ENCODE measurements around the gene CTSL.

Gene CTSL

DNA sequence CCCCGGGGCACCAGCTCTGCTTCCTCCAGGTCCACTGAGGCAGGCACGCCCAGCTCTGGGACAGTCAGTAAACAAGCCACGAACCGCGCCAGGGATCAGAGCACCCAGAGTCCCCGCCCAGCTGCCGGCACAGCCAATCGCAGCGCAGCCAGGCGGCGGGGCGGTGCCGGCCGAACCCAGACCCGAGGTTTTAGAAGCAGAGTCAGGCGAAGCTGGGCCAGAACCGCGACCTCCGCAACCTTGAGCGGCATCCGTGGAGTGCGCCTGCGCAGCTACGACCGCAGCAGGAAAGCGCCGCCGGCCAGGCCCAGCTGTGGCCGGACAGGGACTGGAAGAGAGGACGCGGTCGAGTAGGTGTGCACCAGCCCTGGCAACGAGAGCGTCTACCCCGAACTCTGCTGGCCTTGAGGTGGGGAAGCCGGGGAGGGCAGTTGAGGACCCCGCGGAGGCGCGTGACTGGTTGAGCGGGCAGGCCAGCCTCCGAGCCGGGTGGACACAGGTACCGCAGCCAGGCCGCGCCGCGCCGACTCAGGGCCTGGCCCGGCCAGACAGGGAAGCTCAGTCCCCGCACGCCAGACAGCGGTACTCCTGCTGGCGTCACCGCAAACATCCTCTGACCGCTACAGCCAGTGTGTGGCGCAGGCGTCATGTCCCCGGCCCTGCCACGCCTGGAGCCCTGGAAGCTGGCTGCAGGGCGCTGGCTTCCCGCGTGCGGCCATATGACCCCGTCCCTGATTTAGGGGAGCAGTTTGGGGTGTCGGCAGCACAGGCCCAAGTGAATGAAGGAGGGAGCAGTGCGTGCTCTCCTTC, at the start of gene CTSL:
Gene CTSL (plus strand): TSS at position 220 of the 810 bp plus-strand sequence. CDS start 1,485 bp downstream, outside the sequence.
- peak; percentile 28 for DNase-seq

DNA sequence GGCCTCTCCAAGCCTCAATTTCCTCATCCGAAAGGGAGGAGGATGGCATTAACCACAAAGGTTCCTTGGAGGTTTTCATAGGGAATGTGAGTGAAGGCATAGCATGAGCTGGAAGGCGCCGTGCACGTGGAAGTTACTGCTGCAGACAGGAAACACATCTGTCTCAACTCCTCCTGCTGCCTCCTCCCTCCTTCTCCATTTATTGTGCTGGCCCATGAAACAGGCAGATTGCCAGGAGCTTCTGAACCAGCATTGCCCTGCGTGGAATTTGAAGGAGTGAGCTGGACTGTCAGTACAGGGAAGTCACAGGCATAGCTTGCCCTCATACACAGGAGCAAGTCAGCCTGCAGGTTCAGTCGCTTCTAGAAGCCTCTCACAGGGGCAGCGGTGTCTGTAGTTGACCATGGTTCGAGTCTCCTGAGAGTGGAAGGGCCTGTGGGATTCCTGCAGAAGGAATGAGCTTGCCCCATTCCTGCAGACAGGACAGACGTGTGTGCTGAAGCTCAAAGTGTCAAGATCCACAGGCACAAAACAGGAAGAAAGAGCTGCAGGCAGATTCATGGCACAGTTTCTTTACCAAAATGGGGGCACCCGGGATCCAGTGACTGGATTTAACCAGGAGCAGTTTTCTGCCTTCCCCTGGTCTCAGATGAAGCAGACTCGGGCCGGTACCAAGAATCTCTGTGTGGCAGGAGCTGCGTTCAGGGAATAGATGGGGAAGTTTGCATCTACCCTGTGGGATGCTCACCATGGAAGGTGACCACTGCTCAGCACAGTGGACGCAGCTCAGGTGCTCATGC, 48.7 kb upstream of the CTSL start:
- no peak for DNase-seq

DNA sequence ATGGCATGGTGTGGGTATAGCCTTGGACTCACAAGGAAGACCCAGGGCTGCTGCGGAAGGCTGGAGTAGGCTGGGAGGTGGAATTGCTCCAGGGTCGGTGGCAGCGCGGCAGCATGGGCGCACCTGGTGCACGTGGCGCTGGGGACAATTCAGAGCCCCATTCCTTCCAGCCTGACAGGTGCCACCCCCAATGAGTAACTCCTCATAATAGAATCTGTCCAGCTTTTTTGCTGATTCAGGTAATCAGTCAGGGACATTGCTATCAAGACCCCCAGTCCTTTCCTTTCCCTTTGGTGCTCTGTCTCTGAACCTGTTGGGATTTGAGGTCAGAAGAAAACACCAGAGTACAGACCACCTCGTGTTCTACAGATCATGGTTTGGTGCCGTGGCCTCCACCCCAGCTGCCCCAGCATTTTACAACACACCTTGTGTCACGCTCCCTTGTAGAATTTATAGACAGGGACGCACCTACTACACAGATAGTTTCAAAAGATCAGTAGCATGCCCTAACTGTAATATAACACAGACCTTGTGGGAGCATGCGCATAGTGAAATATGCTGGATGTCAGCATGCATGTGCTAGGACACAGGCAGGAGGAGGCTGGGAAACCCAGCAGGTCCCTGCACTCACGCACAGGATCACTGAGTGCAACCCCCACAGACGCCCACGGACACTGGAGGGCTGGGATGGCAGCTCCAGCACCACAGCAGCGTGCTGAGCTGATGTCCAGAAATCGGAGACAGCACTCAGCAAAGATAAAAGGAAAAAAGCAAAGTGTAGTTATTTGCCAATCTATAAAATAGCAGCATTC, 47.9 kb upstream of the CTSL start:
- DNase-seq: no peak

DNA sequence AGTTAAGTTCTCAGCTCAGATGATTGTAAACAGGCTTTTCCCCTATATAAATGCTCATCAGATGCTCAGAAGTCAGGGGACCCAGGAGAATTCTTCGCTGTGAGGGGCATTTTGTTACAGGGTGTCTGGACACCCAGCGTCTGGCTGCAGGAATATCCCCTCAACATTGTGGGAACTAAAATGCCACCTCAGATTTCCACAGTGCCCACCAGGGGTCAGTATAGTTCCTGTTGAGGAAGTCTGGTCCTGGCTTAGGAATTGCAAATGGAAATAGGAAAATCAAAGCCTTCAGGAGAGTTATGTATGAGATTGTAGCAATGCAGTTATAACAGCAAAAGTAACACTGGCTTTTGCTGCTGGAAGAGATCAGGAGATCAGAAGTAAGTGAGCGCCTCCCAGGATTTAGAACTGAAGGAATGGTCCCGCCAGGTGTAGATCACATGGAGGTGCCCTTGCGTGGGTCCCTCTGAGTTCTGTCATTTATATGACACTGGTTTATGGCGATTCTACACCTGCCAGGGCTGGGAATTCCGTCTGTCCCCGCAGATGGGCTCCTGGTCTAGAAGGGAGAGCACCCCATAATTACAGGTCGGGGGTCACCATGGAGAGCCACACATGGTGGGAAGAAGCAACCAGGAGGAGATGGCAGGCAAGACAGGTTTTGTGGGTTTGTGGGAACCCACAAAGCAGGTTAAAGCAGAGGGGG, 47.1 kb upstream of the CTSL start:
- DNase-seq: no peak

DNA sequence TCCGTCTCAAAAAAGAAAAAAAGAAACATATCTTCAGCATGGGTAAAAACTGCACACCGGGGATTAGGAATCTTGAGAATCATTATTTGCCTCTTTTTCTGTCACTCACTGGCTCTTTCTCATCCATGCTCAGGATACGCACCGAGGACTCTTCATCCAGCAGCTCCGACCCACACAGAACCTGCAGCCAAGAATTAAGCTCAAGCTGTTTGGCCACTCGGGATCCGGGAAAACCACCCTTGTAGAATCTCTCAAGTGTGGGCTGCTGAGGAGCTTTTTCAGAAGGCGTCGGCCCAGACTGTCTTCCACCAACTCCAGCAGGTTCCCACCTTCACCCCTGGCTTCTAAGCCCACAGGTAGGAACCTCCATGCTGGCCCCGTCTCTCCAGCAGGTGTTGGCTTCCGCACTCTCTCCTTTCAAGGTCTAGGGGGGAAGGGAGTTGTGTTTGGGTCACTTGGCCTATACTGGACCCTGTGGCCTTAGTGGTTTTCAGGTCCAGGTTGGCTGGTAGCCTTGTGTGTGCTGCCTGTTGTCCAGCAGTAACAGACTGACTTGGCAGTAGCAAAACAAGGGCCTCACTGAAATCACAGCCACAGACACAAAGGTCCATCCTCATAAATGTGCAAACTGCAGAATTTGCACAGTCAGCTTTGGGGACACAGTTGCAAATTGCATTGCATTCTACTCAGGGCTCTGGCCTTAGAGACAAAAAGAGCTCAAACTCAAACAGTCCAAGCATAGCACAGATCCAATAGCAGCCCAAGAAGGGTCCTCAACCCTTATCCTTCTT, 44.5 kb upstream of the CTSL start:
- no peak for DNase-seq

DNA sequence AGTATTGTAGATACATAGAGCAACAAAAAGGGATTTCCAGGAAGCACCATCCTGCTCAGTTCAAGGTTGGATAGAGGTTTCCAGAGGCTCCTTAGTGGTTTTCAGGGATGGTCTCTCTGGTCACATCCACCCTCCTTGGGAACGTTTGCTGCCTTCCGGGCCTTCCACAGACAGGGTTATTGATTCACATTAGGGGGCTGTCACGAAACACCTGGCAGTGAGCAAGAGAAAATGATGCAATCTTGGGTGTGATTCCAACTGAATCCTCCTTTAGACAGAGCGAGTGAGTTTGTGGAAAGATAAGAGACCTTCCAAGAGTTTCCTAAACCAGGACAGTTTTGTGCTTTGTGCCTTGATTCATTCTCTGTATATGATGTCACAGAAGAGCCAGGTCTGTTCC, 43.8 kb upstream of the CTSL start:
- DNase-seq: no peak

DNA sequence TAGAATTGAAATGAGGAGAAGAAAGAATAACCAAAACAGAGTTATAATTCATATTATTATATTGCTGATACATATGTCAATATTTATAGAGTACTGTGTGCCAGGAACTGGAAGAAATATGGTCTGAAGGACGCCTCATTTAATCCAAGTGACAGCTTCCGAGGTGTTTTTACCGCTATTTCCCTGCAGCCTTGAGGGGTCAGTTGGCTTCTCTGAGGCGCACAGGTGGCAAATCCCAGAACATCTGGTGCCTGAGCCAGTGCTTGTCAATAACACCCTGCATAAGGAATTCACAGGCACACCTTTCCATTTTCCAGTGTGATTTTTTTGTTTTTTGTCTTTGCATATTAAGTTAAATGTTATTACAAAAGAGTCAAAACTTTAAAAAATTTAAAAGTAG, 43.3 kb upstream of the CTSL start:
- DNase-seq: no peak

DNA sequence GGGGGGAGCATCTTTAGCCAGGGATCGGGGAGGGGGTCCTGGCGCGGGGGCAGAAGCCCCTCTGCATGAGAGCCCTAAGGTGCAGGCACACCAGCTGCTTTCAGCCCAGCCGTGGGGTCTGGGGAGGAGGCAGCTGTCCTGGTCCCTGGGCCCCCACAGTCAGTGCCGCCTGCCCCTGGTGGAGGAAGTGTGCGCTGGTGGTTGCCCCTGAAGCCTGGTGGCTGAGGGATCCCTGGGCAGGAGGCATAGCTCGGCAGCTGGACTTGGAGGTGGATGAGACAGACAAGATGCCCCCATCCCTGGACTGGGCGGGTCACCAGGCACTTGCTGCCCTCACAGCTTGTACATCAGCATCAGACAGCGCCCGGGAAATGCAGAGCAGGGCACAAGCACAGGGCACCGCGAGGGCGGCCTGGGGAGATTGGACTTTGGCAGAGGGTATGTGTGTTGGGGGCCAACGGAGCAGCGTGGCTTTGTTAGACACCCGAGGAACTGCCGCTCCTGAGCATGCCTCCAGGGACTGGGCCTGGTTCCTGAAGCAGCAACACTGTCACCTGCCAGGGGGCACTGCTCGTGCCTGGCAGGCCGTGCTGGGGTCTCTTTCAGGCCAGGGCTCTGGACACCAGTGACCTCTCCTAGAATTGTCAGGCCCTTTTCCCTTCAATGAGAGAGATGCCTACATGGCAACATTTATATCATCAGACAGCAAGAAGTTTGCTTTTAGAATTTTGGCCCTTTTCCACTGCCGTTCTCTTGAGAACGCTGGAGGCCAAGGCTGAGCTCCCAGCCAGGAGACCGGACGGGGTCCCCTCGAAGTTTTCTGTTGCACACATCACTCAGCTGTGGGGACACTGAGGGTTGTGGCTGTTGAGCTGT, 41.9 kb upstream of the CTSL start:
- DNase-seq: no peak

DNA sequence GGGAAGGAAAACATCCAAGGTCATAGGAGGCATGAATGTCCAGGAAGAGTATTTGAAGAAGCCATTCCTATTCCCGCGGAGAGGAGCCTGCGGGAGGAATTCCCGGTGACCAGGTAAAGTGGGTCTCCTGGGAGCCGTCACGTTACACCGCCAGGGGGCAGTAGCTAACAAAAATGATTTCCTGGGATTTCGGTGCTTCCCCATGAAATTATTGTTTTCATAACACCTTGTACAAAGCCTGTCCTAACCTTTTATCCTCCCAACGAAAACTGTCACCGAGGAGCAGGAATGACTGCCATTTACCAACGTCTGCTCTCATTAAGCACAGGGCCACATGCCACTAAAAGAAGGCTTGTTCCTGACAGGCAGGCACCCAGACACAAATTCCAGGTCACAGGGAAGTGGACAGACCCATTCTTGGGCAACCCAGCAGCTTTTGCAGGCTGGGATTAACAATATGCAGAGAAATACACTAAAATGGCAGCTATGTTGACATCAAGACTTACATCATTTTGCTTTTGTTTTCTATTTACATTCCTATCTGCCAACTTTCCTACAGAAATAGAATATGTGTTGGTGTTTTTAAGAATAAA, 41.2 kb upstream of the CTSL start:
- DNase-seq: no peak

DNA sequence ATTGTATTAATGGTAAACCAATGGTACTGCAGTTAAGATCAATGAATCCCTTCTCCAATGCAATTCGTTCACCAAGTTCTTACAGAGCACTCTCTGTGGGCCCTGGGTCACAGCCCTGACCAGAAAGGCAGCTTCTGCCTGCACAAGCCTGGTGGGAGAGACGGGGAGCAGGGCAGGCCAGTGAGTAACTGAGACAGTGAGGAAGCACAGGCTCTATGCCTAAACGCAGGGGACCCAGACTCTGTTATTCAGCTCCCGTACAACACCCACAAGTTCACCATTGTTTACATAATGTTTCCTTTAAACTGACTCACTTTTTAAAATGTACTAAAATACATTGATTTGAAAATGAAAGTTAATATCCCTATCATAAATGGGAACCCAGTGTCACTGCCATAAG, 40.5 kb upstream of the CTSL start:
- no peak for DNase-seq

DNA sequence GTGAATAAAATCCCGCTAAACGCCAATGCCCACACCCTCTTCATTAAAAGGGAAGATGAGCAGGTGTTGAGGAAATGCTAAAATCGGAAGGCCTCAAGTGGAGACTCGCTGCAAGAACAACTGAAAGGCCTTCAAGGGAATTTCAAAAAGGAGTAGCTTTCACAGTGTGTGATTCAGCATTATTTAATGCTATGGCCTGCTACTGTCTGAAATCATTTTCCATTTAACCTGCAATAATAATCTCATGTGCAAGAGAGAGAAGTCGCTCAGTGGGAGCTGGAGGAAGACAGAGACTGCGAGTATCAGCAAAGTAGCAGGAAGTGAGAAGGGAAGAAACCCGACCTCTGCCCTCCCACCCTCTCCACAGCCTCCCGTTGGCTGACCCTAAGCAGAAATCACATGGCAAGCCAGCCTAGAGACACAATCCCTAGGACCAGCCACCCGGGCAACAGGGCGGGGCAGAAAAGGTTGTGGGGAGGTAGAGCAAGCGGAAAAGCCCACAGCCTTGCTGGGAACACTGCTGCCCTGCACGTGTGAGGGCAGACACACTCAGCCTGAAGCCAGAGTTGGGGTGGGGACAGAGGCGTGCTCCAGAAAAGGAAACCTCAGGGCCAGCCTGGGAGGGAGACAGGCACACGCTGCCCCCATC, 39.9 kb upstream of the CTSL start:
- no peak for DNase-seq

DNA sequence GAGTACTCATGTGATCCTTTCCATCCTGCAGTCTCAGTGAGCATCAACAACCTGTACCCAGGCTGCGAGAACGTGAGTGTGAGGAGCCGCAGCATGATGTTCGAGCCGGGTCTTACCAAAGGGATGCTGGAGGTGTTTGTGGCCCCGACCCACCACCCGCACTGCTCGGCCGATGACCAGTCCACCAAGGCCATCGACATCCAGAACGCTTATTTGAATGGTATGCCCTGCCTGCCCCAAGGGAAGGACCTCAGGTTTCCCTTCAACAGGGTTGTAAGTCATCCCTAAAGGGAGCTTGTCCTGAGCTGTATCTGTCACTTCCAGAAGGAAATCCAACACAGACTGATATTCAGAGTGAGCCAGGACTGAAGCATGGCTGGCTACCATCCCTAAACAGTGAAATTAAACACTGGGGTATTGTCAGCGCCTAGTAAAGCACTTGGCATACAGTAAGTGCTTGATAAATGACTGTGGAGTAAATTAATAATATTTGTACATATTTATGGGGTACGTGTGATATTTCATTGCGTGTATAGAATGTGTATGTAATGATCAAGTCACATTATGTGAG, 39.3 kb upstream of the CTSL start:
- DNase-seq: no peak

DNA sequence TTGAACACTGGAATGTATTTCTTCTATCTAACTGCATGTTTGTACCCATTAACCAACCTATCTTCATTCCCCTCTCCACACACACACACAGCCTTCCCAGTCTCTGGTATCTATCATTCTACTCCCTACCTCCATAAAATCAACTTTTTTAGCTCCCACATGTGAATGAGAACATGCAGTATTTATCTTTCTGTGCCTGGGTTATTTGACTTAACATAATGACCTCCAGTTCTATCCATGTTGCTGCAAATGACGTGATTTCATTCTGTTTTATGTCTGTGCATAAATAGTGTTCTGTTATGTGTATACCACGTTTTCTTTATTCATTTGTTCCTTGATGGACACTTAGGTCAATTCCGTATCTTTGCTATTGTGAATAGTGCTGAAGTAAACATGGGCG, 38.7 kb upstream of the CTSL start:
- no peak for DNase-seq

DNA sequence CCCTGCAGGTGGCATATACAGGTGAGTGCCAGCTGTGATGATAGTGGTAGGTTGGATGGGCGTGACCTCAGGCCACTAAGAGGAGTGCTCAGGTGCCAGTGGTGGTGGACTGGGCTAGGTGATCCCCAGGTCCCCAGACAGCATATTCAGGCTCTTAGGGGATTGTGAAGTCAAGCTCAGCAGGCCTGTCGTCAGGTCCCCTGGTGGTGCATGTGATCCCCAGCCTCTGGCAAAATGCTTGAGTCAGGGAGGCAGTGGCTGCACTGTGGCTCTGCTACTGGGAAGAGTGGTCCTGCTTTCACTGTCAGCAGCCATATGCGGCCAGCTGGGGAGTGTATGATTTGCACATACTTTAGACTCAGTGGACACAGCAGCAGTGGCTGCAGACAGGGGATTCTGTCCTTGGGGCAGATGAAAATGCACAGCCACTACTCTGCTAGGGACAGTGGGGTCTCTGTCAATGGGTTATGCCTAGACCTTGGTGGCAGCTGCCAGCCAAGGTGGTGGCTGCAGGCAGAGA, 31.6 kb upstream of the CTSL start:
- no peak for DNase-seq

DNA sequence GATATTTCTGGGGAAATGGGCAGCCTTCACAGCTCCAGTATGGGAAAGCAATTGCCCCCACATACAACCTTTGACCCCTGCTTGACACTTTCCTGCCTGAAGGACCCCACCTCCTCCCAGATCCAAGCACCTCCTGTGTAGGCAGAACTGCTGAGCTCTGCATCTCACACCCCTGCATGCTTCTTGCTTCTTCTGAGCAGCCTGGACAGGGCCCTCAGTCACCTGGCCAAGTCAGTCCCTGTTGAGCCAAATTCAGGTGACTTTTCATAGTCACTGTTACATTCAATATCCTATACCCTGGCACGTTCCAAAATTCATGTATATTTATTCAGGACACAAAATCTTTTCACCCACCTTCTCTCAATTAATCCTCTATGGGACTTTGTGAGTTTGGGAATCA, 30.4 kb upstream of the CTSL start:
- no peak for DNase-seq

DNA sequence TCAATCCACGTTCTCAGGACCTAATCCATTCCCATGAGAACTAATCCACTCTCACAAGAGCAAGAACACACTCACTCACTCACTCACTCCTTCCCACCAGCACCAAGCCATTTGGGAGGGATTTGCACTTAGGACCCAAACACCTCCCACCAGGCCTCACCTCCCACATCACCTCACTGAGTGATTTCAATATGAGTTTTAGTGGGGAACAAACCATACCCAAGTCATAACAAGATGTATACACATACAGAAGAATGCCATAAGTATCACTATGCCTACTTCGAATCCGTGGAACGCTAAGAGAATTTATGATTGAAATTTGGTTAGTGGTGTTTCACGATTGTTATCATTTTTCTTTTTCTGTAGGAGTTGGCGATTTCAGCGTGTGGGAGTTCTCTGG, 29.3 kb upstream of the CTSL start:
- DNase-seq: no peak

DNA sequence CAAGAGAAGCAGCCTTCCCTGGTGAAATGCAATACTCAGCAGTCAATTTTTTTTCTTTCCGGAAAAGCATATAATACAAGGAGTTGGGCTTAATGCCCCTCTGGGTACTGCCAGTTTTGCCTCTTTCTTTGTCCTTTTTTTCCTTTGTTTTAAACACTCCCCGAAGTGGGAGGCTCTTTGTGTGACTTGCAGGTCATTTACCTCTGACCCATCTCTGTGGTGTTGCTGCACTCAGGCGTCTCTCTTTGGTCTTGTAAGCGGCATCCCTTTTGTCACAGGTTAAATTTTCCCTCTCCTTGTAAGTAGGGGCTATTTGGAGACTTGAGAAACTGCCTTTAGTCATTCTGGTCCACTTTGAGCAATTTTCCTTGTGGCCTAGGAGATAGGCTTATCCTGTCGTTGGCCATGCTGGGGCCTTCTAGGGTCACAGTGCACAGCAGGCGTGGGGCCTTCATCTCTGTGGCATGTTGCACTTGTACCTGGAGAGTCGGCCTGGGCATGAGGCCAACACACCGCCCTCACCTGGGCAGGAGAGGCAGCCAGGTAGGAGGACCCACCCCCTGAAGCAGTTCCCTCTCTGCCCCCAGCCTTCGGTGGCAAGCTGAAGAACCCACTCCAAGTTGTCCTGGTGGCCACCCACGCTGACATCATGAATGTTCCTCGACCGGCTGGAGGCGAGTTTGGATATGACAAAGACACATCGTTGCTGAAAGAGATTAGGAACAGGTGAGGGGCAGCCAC, 27.7 kb upstream of the CTSL start:
- no peak for DNase-seq

DNA sequence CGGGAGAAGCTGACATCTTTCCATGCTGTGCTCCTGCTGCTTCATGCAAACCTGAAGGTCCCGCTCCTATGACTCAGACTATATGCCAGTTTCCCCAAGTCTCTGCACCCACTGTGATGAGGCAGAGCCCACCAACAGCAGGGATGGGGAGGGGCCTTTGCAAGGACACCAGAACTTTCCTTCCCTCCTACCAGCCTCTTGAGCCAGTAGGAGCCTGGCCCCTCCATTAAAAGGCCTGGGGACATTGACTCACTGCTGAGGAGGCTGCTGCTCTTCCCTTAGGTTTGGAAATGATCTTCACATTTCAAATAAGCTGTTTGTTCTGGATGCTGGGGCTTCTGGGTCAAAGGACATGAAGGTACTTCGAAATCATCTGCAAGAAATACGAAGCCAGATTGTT, 26.1 kb upstream of the CTSL start:
- no peak for DNase-seq

DNA sequence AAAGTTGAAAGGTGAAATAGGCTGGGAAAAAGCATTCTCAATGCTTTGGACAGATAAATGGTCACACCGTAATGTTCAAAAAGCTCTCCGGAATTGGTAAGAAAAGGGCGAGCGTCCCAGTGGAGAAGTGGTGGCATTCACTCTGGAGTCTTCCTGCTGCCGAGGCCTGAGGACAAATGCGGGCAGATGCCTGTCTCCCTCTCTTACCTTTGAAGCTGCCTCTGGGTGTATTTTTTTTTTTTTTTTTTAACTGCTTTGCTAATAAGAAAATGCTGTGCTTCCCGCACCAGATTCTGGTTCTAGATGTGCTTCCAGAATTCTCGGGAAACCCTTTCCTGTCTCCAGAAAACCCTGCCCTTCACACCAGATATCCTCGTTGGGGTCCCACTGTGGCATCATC, 24.4 kb upstream of the CTSL start:
- no peak for DNase-seq
